GM21717 (cell line): ENCODE measurements around the gene SLC22A25.
"Not testable (repeated sequence)": the region's sequence is repeated elsewhere in the genome, so short reads cannot be mapped to it uniquely, and the experiment has no call there.

ENCODE experiments used
- ATAC-seq: cut with Tn5 transposase; IDR thresholded peaks from one replicate; pipeline ENCODE4 v1.9.1; 2021; ENCODE audit warnings: mild to moderate bottlenecking, moderate library complexity; ENCODE audit not compliant: unreplicated experiment

The SLC22A25 gene

GRCh38 chr11:63235471-63236461, 7.6 kb downstream of the SLC22A25 start:
- not testable (repeated sequence) for ATAC-seq

GRCh38 chr11:63229815-63230214, 13.6 kb downstream of the SLC22A25 start:
- no peak for ATAC-seq

- ATAC-seq, result no peak
Observed at GRCh38 chr11:63227521-63228107, 15.8 kb downstream of the SLC22A25 start.

- ATAC-seq, result no peak
Observed at GRCh38 chr11:63226488-63227114, 16.8 kb downstream of the SLC22A25 start.

- no peak for ATAC-seq
Observed at GRCh38 chr11:63214093-63214492, 29.3 kb downstream of the SLC22A25 start.

- no peak for ATAC-seq
Observed at GRCh38 chr11:63212742-63213141, 30.7 kb downstream of the SLC22A25 start.

GRCh38 chr11:63210111-63210510, 33.3 kb downstream of the SLC22A25 start:
- ATAC-seq, result no peak
